Stimulated activated CD4-positive, alpha-beta T cell treated with anti-CD3 and anti-CD28 coated beads, TNF-alpha, amount 100 ng/mL, for 24 hours (primary cell): ENCODE measurements around the gene EFEMP2.
A peak's percentile ranks its signal among the peaks of the same experiment; 100 is the strongest.

Experiments used
- DNase-seq, 3 experiments: peaks; one replicate each; pipeline ENCODE4 v3.0.0-alpha.2; 2020; ENCODE audit warnings: low read depth in 3 of 3

EFEMP2 gene

DNA sequence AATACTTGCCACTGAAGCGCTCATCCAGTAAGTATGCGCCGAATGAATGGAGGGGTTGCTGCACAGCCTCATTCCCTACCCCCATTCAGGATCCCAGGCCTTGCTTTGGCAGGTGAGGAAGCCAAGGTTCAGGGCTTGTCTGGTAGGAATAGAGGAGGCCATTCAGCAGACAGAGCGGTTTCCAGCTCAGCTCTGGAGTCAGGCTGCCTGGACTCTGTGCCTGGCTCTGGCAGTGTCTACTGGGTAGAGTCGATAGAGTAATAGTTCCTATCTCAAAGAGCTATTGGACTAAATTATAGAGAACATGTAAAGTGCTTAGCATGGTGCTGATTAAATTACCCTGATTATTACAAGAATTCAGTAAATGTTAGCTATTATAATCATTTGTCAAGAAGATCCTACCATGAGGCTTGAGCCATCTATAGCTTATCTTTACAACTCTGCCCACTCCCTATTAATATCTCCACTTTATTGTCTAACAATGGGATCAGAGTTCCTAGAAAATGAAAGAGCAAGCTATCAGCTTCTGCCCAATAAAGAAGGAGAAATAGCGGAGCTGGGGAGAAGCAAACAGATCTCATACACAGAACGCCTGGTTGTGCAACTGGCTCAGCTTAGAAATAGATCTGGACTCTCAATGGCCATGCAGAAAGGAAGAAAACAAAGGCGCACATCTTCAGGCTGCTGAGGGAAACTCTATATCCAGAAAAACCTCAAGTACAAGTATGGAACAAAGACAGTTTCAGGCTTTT lies 45.4 kb downstream of the EFEMP2 start:
- no peak for DNase-seq

DNA sequence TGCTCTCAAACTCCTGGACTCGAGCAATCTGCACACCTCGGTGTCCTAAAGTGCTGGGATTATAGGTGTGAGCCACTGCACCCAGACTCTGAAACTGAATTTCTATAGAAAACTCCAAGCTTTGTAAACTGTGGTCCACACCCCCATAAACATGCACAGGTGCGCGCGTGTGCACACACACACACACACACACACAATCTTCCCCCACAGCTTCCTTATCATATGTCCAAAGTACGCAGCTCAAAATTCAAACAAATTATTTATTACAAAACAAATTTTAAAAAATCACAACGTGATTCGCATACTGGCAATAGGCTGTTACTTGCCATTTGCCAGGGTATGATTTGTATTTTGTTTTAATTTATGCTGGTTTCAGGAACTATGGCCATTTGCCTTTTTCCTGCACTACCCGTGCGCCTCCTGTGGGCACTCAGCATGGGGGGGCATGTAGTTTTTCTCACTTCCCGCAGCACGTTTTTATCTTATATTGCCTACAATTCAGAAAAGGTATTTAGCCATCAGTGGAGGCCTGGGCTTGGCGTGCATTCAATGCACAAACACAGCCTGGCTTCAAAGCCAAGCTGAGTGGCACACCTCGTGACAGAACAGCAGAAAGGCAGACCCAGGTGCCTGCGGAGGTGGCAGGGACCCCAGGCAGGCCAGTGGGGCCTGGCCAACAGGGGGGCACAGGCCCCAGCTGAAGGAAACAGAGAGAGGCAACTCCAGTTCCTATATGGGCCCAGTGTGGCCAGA lies 49.6 kb downstream of the EFEMP2 start:
- no peak for DNase-seq

DNA sequence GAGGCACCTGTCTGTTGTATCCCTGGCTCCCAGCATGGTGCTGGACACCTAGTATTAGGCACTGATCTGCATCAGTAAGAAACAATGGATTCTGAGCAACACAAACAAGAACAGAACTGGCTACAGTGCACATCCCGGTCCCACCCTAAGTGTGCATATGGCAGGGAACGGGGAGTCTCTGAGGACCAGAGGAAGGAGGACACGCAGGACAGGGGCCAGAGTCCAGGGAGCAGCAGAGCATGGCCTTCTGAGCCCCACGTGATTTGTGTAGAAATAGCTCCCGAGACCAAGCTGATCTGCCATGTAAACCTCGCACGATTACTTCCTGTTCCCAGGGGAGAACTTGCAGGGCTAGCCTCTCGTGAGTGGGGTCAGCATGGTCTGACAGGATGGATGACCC lies 51.5 kb downstream of the EFEMP2 start:
- DNase-seq, result no peak

DNA sequence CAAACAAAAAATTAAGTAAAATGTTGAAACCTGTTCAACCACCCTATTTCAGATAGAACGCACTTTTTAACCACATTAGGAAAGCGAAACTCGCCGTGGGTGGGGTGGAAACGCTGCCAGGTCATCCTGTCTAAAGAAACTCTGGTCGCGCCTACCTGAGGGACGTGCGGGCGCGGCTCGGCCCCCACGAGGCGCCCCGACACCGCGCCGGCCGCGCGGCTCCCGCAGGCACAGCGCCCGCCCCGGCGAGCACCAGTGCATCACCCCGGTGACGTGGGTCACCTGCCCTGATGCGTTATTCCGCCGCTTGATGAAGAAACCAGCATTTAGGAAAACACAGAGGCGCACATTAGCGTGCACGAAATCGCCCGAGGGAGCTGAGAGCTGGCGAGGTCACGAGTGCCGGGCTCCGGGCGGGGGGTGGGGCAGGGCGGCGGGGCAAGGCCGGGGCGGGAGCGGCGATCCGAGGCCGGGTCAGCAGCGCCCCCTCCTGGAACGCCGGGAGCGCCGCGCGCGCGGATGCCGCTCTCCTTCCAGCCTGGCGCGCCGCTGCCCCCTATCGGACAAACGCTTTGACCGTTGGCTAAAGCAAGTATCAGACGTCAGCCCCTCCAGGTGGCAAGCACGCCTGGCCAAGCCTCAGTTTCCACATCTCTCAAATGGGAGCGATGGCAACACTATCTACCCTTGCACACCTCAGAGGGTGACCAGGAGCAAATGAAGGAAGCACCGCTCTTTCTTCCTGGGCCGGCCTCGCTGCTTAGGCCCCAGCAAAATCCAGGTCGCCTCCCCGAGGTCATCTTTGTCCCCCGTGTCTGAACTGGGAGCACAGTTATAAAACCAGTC lies 54.5 kb downstream of the EFEMP2 start:
- DNase-seq, result peak; percentile 85 to 94 (median 91)

DNA sequence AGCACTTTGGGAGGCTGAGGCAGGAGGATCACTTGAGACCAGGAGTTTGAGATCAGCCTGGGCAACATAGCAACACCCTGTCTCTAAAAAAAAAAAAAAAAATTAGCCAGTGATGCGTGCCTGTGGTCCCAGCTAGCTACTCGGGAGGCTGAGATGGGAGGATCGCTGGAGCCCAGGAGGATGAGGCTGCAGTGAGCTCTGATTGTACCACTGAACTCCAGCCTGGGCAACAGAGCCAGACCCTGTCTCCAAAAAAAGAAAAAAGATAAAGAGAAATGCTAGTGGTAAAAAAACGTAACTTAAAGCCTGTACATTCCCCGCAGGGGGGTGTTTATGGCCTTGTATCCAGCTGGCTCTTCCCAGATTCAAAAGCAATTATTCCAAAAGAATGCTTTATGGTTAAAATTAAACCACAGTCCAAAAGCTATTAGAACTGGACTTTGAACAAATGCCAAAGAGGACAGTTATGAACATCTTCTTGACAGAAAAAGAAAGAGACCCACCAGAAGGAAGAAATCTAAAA lies 55.2 kb downstream of the EFEMP2 start:
- DNase-seq, result no peak

DNA sequence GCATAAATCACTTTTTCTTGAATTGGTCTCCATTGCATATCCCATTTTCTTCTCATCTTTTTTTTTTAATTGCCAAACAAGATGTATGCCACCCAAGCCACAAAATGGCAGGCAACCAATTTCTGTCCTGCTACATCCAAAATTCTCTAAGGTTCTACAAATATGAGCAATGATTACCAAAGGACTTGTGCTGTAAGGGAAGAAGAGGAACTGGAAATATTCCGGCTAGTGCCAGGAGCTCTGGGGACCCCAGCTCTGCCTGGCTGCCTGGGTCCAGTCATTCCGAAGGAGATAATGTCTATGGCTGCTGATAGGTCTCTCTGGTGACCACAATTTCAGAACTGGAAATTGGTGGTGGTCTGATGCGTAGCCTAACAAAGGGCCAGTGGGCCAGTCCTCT lies 55.9 kb downstream of the EFEMP2 start:
- DNase-seq, result no peak
